ENCODE results near the gene INSM2. TPM values are rescaled to one million over a fixed set of nuclear protein-coding genes. Genes with fewer than 3 reads are reported as not detected.

INSM2 gene, protein sequence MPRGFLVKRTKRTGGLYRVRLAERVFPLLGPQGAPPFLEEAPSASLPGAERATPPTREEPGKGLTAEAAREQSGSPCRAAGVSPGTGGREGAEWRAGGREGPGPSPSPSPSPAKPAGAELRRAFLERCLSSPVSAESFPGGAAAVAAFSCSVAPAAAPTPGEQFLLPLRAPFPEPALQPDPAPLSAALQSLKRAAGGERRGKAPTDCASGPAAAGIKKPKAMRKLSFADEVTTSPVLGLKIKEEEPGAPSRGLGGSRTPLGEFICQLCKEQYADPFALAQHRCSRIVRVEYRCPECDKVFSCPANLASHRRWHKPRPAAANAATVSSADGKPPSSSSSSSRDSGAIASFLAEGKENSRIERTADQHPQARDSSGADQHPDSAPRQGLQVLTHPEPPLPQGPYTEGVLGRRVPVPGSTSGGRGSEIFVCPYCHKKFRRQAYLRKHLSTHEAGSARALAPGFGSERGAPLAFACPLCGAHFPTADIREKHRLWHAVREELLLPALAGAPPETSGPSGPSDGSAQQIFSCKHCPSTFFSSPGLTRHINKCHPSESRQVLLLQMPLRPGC
- not detected for polyA plus RNA-seq (ENCODE audit: insufficient read length in 4 of 4)

DNA sequence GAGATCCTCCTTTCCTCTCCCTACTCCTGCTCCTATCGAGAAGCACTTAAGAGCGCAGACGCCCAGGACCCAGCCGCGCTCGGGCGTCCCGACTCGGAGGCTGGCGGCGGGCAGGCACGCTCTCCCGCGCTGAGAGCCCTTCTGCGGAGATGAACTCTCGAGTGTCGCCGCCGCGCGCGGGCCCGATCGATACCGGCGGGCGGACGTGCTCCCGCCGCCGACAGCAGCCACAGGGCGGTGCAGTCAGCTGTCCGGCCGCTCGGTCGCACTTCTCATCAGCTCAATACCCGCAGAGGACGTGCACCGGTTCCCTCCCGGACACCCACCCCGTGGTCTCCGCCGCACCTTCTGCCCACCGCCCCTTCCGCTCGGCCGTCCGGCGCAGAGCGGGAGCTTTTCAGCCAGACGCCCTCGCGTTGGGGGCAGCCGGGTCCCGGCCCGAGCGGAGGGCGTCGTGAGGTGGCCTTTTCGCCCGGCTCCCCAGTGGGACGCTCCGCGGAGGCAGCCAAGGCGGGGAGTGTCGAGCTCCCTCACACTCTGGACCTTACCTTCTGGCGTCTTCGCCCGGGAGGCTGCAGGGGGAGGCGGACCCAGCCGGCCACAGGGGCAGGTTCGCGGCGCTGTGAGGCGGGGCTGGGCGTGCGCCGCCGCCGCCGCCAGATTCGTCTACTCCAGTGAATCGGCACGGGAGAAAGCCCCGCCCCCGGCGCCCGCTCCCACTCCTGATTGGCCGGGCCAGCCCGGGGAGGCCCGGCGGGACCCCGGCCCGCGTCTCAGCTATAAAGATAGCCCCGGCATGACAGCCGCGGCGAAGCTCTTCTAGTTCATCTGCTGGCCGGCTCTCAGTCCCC lies at the start of gene INSM2:
TSS of gene INSM2 (plus strand) at position 808 of the 851 bp plus-strand sequence. CDS start 89 bp downstream, outside the sequence.
- DNase-seq (ENCODE audit: low read depth in 4 of 4, low spot score in 2 of 4), result peak in 2 of 4 donors; percentile 11 to 43

DNA sequence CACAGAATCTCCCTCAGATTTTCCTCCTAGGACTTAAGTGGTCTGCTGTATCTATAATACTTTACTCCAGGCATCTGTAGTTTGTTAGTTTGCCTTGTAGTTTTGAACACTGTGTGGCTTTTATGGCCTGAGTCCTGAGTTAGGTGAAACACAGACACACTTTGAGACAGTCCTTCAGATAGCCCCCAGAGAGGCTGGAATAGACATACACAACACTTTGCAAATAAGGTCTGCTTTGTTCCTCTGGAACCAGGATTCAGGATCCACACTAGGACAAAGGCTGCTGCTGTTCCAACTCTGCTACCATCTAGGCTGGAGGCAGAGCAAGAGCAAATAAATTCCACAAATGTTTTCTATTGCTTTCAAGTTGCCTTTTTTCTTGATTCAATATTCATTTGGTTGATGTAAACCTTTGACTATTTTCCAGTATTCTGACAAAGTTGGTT lies 41.4 kb upstream of the INSM2 start:
- no peak for DNase-seq (ENCODE audit: low read depth in 4 of 4, low spot score in 2 of 4)

DNA sequence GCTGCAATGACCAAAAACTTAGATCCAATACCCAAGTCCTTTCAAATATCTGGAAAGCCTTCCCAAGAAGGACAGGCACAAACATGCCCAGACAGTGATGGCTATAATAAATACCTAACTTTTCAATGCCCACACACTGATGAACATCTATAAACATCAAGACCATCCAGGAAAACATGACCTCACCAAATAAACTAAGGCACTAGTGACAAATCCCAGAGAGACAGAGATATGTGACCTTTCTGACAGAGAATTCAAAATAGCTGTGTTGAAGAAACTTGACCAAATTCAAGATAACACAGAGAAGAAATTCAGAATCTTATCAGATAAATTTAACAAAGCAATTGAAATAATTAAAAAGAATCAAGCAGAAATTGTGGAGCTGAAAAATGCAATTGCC lies 38.7 kb upstream of the INSM2 start:
- DNase-seq (ENCODE audit: low read depth in 4 of 4, low spot score in 2 of 4), result no peak

DNA sequence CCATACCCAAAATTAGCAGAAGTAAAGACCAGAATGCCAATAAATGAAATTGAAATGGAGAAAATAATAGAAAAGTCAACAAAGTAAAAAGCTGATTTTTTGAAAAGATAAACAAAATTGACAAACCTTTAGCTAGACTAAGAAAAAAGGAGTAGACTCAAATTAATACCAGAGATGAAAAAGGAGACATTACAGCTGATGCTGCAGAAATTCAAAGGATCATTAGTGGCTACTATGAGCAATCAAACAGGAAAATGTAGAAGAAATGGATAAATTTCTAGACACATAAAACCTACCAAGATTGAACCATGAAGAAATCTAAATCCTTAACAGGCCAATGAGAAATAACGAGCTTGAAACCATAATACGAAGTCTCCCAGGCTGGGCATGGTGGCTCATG lies 34.8 kb upstream of the INSM2 start:
- no peak for DNase-seq (ENCODE audit: low read depth in 4 of 4, low spot score in 2 of 4)

DNA sequence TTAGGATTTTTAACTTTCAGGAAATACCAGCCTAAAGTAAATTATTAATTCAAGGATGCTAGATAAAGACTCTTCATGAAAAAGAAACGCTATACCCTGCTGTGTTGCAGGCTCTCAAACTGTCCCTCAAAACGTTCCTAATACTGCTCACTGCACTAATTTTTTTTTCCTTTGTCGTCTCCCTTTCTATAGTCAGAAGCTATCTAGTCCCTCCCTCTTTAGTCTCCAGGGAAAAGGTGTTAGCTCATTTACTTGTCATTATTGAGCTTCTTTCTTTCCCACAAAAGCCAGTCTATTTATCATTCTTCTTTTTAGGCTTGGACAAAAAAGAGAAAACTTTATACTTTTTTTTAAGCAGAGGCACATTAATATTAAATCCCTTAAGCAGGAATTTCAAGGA lies 30.3 kb upstream of the INSM2 start:
- no peak for DNase-seq (ENCODE audit: low read depth in 4 of 4, low spot score in 2 of 4)

DNA sequence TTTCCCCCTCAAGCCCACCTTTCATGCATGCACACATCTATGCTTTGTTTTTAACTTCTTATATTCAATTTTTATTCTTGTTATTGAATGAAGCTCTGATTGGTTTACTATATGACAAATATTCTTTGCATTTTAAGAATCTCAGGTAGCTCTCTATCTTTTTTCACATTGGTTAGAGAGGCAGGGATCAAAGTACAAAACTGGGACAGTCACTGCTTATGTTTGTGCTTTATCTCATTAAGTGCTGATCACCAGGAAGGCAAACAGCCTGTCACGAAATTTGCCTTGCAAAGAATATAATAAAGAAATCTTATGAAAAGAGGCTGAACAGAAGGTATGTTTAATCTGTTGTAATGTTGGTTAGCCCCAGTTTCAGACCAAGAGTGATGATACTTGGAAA lies 29.7 kb upstream of the INSM2 start:
- no peak for DNase-seq (ENCODE audit: low read depth in 4 of 4, low spot score in 2 of 4)

DNA sequence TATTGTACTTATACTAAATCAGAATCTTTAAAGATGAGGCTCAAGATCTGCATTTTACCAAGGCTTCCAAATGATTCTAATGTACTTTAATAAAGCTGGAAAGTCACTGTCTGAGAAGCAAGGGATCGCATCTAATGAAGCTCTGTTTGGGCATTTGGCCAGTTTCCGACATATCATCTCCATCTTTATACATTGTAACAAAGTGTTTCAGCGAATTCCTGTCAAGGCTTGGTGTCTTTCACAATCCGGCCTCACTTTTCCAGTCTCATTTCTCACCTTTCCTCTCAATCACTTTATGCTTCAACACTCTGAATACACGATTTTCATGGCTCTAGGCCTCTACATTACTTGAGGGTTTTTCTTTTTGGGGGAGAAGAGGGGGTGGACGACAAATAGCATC lies 27.5 kb upstream of the INSM2 start:
- no peak for DNase-seq (ENCODE audit: low read depth in 4 of 4, low spot score in 2 of 4)

DNA sequence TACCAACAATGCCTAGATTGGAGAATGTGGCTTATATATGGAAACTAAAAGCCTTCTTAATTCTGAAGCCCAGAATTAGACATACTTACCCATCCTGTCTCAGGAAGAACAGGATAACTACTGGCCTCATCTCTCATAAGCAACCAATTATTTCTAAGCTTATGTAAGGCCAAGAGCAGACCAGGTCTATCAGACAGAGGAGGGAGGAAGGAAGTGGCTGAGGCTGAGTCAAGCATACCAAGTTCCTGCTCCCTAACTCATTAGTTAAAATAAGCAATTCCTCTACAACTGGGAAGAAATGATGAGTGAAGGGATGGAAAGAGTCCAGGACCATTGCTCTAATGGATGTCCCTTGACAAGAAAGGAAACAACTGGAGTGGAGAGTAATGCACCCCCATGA lies 27.0 kb upstream of the INSM2 start:
- DNase-seq (ENCODE audit: low read depth in 4 of 4, low spot score in 2 of 4), result no peak

DNA sequence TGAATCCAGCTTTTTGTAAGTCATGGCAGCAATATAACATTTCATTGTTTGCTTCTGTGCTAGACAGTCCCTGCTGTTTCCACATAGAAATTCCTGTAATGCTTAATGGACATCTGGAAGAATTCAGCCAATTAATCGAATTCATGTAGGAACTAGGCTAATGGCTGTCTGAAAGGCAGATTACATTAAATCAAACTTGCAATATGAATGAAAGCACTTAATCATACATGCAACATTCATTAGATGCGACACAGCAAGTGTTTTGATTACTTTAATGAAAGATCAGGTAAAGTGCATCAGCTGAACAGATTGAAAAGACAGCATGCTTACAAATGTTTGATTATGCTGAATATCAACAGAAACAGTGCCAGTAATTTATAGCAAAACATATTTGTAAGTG lies 24.1 kb upstream of the INSM2 start:
- no peak for DNase-seq (ENCODE audit: low read depth in 4 of 4, low spot score in 2 of 4)

DNA sequence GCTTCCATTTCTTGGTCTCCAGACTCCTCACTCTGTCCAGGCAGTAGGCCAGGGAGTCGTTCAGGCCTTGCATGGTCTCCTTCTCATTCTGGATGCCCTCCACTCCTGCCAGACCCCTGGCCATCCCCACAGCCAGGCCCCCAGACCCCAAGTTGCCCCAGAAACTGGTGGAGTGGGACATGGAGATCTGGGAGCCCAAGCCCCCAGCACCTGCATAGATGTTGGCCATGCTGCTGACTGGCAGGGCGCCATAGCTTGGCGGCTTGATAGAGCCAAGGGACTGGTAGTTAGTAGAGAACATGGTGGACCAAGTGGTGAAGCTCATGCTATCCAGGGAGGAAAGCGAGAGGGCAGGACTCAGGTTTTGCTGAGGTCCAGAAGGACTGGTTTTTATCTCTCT lies 21.2 kb upstream of the INSM2 start:
- no peak for DNase-seq (ENCODE audit: low read depth in 4 of 4, low spot score in 2 of 4)

DNA sequence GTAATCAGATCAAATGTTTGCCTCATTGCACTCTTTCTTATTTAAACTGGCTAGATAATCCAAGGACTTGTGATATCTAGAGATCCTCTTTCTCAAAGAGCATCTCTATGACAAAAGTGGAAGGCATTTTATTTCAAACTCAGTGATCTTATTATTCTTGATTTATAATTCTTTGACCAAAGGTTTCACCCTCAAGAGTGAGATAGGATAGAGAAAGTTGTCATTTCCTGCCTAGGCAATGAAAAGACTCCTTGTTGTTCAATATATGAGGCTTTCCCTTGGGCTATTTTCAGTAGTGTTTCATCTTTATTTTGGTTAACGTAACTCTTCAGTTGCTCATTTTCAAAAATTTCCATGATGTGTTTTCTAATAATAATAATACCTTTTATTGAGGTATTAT lies 18.0 kb upstream of the INSM2 start:
- DNase-seq (ENCODE audit: low read depth in 4 of 4, low spot score in 2 of 4), result no peak

DNA sequence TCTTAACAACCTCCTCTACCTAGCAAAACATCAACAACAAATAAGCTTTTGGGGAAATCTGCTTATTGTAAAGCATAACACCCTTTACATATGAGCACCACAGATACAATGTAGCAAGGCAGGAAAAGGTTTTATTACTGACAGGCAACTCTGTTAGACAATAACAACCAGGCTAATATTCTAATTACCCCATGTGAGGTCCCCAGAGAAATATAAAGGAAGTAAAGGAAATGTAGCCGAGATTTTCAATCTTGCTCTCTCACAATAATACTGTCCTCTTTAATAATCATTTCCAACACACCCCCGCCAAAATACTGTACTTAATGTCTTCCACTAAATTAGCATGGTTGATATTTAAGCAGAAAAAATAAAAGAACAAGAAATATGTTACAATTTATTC lies 14.0 kb upstream of the INSM2 start:
- DNase-seq (ENCODE audit: low read depth in 4 of 4, low spot score in 2 of 4), result no peak

DNA sequence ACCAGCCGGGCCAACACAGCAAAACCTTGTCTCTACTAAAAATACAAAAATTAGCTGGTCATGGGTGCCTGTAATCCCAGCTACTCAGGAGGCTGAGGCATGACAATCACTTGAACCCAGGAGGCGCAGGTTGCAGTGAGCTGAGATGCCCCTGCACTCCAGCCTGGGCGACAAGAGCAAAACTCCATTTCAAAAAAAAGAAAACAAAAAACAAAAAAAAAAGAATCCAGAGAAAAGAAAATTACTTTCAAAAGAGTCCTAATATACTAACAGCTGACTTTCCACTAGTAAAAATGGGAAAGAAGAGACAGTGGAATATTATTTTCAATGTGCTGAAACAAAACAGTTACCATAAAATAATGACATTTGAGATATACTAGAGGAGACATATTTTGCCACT lies 8.3 kb upstream of the INSM2 start:
- no peak for DNase-seq (ENCODE audit: low read depth in 4 of 4, low spot score in 2 of 4)

DNA sequence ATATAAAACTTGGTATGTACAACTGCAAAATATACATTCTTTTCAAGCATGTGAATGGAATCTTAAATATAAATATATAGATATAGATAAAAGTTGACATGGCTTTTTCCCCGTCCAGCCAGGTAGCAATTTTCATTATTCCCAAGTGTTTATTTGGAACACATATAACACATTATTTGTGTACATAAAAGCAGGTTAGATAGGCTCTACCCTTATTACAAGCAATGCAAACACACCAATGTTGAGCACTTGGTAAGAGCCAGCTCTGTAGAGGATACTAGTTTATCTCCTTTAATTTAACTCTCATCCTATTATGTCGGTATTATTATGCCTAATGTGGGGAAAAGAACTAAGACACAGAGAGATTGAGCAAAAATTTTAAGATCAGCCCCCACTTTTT lies 7.0 kb upstream of the INSM2 start:
- no peak for DNase-seq (ENCODE audit: low read depth in 4 of 4, low spot score in 2 of 4)

DNA sequence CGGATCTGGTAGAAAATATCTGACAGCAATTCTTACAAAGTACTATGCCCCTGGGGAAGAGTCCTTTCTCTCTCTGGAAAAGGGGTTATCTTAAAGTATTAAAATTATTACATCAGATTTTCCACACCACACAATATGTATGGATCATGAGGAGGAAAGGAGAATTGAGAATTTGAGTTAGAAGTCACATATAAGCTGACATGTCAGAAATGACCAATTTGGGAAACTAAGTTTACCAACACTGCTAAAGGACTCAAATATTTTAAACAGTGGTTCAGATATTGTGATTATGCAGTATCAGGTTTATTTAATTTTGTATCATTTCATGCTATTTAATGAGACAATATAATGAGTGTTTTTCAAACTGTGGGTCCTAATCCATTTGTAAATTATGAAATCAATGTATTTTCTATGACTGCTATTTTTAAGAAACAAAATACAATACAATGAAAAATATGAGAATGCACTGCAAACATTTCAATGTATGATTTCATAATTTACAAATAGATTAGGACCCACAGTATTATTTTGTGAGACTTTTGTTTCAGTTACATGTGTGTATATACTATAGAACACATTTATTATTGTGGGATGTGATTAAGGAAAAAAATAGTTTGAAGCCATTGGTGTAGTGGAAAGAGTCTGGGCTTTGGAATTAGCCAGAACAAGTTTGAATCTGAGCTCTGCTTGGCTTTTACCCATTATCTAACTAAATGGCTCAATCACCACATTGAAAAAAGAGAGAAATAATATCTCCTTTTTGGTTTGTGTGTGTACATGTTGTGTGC lies 1.8 kb upstream of the INSM2 start:
- DNase-seq (ENCODE audit: low read depth in 4 of 4, low spot score in 2 of 4), result no peak

DNA sequence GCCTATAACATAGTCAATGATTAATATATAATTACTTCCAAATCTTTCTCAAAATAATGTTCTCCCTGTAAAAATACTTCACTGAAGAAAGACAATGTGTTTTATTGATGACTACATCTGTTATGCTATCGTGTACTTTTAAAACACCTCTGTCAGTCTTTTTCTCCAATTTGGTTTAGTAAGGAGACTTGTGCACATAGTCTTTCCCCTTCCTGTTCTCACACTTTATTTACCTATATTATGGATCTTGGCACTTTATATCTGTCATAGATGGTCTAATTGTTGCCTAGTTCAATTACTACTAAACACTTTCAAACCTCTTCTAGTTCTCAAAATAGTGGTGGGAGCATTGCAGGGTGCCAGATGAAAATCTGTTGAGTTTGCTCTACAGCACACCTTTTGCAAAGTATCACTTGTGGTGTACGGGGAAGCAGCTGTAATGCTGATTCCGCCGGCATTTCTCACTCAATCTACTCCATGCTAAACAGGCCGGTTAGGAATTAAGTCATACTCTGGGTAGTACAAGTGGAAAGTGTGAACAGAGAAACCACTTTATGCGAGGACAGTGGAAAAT lies 1.1 kb upstream of the INSM2 start:
- DNase-seq (ENCODE audit: low read depth in 4 of 4, low spot score in 2 of 4), result peak in 1 of 4 donors; percentile 13

DNA sequence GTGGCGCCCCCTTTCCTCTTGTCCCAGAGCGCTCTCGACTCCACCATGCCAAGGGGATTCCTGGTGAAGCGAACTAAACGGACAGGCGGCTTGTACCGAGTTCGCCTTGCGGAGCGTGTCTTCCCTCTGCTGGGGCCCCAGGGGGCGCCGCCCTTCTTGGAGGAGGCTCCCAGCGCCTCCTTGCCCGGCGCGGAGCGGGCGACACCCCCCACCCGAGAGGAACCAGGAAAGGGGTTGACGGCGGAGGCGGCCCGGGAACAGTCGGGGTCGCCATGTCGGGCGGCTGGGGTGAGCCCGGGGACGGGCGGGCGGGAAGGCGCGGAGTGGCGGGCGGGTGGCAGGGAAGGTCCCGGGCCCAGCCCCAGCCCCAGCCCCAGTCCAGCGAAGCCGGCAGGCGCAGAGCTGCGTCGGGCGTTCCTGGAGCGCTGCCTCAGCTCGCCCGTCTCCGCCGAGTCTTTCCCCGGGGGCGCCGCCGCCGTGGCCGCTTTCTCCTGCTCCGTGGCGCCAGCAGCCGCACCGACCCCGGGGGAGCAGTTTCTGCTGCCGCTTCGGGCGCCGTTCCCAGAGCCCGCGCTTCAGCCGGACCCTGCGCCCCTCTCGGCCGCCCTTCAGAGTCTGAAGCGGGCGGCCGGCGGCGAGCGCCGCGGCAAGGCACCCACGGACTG lies 376 bp downstream of the INSM2 start:
- DNase-seq (ENCODE audit: low read depth in 4 of 4, low spot score in 2 of 4), result no peak

DNA sequence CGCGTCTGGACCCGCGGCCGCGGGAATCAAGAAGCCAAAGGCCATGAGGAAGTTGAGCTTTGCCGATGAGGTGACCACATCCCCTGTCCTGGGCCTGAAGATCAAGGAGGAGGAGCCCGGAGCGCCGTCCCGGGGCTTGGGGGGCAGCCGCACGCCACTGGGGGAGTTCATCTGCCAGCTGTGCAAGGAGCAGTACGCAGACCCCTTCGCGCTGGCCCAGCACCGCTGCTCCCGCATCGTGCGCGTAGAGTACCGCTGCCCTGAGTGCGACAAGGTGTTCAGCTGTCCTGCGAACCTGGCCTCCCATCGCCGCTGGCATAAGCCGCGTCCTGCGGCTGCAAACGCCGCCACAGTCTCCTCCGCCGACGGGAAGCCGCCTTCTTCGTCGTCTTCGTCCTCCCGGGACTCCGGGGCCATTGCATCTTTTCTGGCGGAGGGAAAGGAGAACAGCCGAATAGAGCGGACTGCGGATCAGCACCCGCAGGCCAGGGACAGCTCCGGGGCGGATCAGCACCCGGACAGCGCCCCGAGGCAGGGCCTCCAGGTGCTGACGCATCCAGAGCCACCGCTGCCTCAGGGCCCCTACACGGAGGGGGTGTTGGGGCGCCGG lies 1.0 kb downstream of the INSM2 start:
- peak; percentile 39 to 67 (median 58) for DNase-seq (ENCODE audit: low read depth in 4 of 4, low spot score in 2 of 4)

DNA sequence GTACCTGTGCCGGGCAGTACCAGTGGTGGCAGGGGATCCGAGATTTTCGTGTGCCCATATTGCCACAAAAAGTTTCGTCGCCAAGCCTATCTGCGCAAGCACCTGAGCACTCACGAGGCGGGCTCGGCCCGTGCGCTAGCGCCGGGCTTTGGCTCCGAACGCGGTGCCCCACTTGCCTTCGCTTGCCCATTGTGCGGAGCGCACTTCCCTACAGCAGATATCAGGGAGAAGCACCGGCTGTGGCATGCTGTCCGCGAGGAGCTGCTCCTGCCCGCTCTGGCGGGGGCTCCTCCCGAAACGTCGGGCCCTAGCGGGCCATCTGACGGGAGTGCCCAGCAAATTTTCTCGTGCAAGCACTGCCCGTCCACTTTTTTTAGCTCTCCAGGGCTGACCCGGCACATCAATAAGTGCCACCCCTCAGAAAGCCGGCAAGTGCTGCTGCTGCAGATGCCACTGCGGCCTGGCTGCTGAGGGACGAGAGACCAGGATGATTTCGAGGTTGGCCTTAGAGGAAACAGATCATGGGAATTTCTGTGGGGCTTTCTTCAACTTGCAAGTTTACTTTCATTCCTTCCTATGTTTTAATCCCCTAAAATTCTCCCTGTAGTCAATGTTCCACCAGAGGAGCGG lies 1.6 kb downstream of the INSM2 start:
- no peak for DNase-seq (ENCODE audit: low read depth in 4 of 4, low spot score in 2 of 4)

Data from left renal cortex interstitium (tissue), 4 donors.